Neural cell (in vitro differentiated cells): Measurements from ENCODE around the gene GPR82.

Experiments used
- EZH2 ChIP-seq: fragments of 200-600, 300-800 bp; shearing (Covaris generic), sonication (generic); IDR thresholded peaks from 2 replicates; pipeline ENCODE4 v1.6.1; 2014; ENCODE audit warnings: antibody characterized with exemption, low read length, borderline replicate concordance, mild to moderate bottlenecking; ENCODE audit not compliant: insufficient read depth, poor library complexity, severe bottlenecking
- POLR2AphosphoS5 ChIP-seq: IDR thresholded peaks from 2 replicates; pipeline ENCODE4 v1.6.1; 2012
- RAD21 ChIP-seq: fragments of 450-650 bp; conservative IDR thresholded peaks from 2 replicates; pipeline ENCODE4 v1.6.1; 2014; ENCODE audit warnings: antibody characterized with exemption, mild to moderate bottlenecking, moderate library complexity
- TAF1 ChIP-seq: IDR thresholded peaks from 2 replicates; pipeline ENCODE4 v1.6.1; 2012; ENCODE audit warnings: low read depth
- TF ChIP-seq, protein P1 (sequence below): fragments of 450-650 bp; IDR thresholded peaks from 2 replicates; pipeline ENCODE4 v1.5.1; 2014; ENCODE audit warnings: antibody characterized with exemption, mild to moderate bottlenecking, moderate library complexity; ENCODE audit not compliant: poor library complexity, severe bottlenecking

DNA sequence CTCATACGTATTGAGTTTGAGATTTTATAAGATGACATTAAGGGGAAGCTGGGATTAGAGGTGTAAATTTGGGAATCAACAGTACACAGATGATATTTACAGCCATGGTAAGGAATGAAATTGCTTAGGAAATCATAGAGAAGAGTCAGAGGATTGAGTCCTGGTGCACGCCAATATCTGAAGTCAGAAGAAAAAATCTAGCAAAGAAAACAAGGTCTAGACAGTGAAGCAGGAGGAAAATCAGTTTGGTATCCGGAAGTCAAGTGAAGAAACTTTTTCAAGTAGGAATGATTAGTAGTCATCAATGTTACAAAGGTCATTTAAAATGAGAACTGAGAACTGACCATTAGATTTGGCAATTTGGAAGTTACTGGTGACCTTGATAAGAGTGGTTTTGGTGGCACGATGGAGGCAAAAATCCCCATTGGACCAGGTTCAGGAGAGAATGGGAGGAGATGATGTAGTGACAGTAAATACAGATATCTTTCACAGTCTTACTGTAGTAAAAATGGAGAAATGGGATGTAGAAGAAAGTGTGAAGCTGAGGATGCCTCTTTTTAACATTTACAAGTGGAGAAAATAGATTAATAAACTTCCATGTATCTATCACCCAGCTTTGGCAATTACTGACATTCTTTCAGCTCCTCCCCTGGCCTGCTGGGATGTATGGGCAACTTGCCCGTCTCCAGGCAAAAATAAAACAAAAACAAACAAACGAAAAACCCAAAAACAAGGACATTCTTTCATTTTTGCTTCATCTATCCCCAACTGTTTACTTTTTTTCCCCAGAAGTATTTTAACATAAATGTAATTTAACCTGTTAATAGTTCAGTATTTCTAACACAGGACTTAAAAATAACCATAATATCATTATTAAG is 46.6 kb upstream of the GPR82 start:
- TF ChIP-seq, protein P1, sequence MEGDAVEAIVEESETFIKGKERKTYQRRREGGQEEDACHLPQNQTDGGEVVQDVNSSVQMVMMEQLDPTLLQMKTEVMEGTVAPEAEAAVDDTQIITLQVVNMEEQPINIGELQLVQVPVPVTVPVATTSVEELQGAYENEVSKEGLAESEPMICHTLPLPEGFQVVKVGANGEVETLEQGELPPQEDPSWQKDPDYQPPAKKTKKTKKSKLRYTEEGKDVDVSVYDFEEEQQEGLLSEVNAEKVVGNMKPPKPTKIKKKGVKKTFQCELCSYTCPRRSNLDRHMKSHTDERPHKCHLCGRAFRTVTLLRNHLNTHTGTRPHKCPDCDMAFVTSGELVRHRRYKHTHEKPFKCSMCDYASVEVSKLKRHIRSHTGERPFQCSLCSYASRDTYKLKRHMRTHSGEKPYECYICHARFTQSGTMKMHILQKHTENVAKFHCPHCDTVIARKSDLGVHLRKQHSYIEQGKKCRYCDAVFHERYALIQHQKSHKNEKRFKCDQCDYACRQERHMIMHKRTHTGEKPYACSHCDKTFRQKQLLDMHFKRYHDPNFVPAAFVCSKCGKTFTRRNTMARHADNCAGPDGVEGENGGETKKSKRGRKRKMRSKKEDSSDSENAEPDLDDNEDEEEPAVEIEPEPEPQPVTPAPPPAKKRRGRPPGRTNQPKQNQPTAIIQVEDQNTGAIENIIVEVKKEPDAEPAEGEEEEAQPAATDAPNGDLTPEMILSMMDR, result no peak
- TF ChIP-seq TAF1, result no peak
- TF ChIP-seq POLR2AphosphoS5, result no peak
- no peak for TF ChIP-seq RAD21
- no peak for TF ChIP-seq EZH2
